Mesodermal cell (in vitro differentiated cells): ENCODE results near the gene ZNF286A.
"Not testable (repeated sequence)": the region's sequence is repeated elsewhere in the genome, so short reads cannot be mapped to it uniquely, and the experiment has no call there.

Source experiments
- H3K27ac ChIP-seq: 2 replicates; pipeline ENCODE4 v1.7.0; 2013; ENCODE audit warnings: mild to moderate bottlenecking, low read depth, low read length, moderate library complexity; ENCODE audit not compliant: severe bottlenecking
- H3K36me3 ChIP-seq: 2 replicates; pipeline ENCODE4 v1.7.1; 2013; ENCODE audit warnings: mild to moderate bottlenecking, low read length, moderate library complexity; ENCODE audit not compliant: control insufficient read depth, insufficient read depth
- H3K4me1 ChIP-seq: one replicate; pipeline ENCODE4 v1.7.1; 2013; ENCODE audit warnings: mild to moderate bottlenecking, low read length; ENCODE audit not compliant: insufficient read depth, control insufficient read depth, poor library complexity, severe bottlenecking
- H3K4me3 ChIP-seq: 2 replicates; pipeline ENCODE4 v1.7.0; 2013; ENCODE audit warnings: low read length, control low read depth, mild to moderate bottlenecking; ENCODE audit not compliant: insufficient read depth, poor library complexity, severe bottlenecking; ENCODE audit errors: extremely low read depth
- H3K9me3 ChIP-seq: 2 replicates; pipeline ENCODE4 v1.7.1; 2013; ENCODE audit warnings: mild to moderate bottlenecking, low read length, moderate library complexity; ENCODE audit not compliant: control insufficient read depth
- WGBS, 2 experiments: methylation state at CpG; one replicate each; pipeline ENCODE4 v1.1.5; 2013; ENCODE audit warnings: missing lambda C conversion rate in 2 of 2; ENCODE audit not compliant: insufficient coverage in 2 of 2; 5-methylcytosine and 5-hydroxymethylcytosine counted together

Gene ZNF286A

DNA sequence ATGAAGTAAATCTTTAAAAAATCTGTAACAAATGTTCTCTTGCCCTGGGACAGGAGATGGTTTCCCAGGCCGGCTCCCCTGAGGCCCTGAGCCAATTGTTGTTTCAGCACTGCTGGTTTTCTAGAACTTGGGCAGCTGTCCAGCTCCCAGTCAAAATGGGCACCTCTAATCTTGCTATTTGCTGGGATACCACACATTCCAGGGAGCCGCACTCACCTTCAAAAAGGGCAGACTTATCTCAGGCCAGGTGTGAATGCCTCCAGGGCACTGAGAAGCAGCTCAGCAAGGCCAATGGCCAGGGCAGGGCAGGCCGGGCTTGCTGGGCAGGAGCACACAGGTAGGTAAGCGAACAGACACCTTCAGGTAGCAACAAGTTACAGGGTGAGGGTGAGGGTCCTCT is 39.9 kb upstream of the ZNF286A start:
- 97 to 100% methylated on average over 3 of the region's 4 CpGs for WGBS, 2 experiments
- H3K27ac ChIP-seq: no peak overlapping the region

GRCh38 chr17:15660077-15660476 is 39.5 kb upstream of the ZNF286A start:
- H3K9me3 ChIP-seq: no peaks in the 10 kb centered on the region
- WGBS, 2 experiments: 86 to 90% methylated on average over 3 of the region's 3 CpGs
- peaks cover 8% of the 10 kb centered on the region for H3K4me1 ChIP-seq
- H3K27ac ChIP-seq: no peak overlapping the region
- H3K36me3 ChIP-seq: peaks cover 54% of the 10 kb centered on the region
- no peak overlapping the region for H3K4me3 ChIP-seq

More for the DNA sequence above, 39.9 kb upstream of the ZNF286A start:
- Histone ChIP-seq H3K4me1 (peaks cover 12% of the 10 kb centered on the region), H3K36me3 (peaks cover 54% of the 10 kb centered on the region), H3K4me3 (no peak overlapping the region), H3K9me3 (no peaks in the 10 kb centered on the region)

- H3K4me1 ChIP-seq: no peaks in the 10 kb centered on the region
- no peak overlapping the region for H3K4me3 ChIP-seq
- H3K36me3 ChIP-seq: peaks cover 39% of the 10 kb centered on the region
- 83 to 92% methylated on average over 1 to 2 of the region's 3 CpGs for WGBS, 2 experiments
- H3K9me3 ChIP-seq: no peaks in the 10 kb centered on the region
- peak overlapping the region; percentile 13 for H3K27ac ChIP-seq
Measured at GRCh38 chr17:15662681-15663080, 36.9 kb upstream of the ZNF286A start.

DNA sequence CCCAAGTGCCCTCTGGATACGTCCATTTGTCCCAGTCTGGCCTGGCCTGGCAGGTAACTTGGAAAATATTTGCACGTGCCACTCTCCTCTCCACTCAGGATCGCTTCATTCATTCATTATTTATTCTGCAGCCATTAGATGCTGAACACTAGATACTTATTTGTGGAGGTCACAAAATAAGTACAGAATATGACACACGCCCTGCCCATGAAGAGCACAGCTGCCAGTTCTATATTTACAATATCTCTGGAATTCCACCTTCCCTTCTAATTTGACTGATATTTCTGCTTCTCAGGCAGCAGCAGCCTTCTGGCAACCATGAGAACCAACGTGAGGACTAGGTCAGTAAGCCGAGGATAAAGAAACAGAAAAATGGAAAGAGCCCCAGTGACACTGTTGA is 36.4 kb upstream of the ZNF286A start:
- H3K4me3 ChIP-seq: no peak overlapping the region
- H3K4me1 ChIP-seq: no peaks in the 10 kb centered on the region
- H3K27ac ChIP-seq: no peak overlapping the region
- H3K36me3 ChIP-seq: peaks cover 35% of the 10 kb centered on the region
- WGBS, 2 experiments: 85 to 89% methylated on average over 3 of the region's 6 CpGs
- no peaks in the 10 kb centered on the region for H3K9me3 ChIP-seq

- no peak overlapping the region for H3K27ac ChIP-seq
- WGBS, 2 experiments: 89 to 94% methylated on average over 5 of the region's 5 CpGs
- no peaks in the 10 kb centered on the region for H3K4me1 ChIP-seq
- H3K36me3 ChIP-seq: peaks cover 33% of the 10 kb centered on the region
- no peak overlapping the region for H3K4me3 ChIP-seq
- no peaks in the 10 kb centered on the region for H3K9me3 ChIP-seq
Measured at GRCh38 chr17:15663691-15664090, 35.9 kb upstream of the ZNF286A start.

GRCh38 chr17:15669526-15669925 is 30.0 kb upstream of the ZNF286A start:
- H3K36me3 ChIP-seq, H3K27ac ChIP-seq, H3K4me1 ChIP-seq, H3K9me3 ChIP-seq, H3K4me3 ChIP-seq: not testable (repeated sequence)
- WGBS, 2 experiments: 75% methylated on average over 2 of the region's 5 CpGs; no CpG with 5 or more reads in 1 of the 2 experiments

- not testable (repeated sequence) for H3K9me3 ChIP-seq, H3K4me3 ChIP-seq, H3K4me1 ChIP-seq, H3K27ac ChIP-seq, H3K36me3 ChIP-seq
- WGBS, 2 experiments: 83 to 100% methylated on average over 1 of the region's 1 CpG
Measured at GRCh38 chr17:15674640-15675039, 24.9 kb upstream of the ZNF286A start.

DNA sequence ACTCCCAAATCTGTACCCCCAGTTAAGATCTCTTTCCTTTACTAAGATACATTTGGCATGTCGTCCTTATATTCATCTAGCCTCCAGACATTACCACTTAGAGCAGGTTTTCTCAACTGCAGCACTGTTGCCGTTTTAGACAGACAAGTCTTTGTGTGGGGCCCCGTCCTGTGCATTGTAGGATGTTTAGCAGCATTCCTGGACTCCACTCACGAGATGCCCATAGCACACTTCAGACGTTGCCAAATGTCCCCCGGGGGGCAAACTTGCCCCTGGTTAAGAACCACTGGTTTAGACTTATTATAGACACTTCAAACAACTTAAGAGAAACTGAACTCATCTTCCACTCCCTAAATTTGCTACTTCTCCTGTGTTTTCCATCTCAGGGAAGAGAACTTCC is 23.6 kb upstream of the ZNF286A start:
- not testable (repeated sequence) for H3K4me1 ChIP-seq, H3K27ac ChIP-seq, H3K4me3 ChIP-seq, H3K9me3 ChIP-seq
- H3K36me3 ChIP-seq: peaks cover 14% of the 10 kb centered on the region
- 93 to 100% methylated on average over 3 of the region's 6 CpGs for WGBS, 2 experiments

- not testable (repeated sequence) for H3K4me1 ChIP-seq, H3K27ac ChIP-seq, H3K36me3 ChIP-seq, H3K9me3 ChIP-seq
- peak overlapping the region; percentile 55 for H3K4me3 ChIP-seq
- WGBS, 2 experiments: 87% methylated on average over 3 of the region's 3 CpGs; no CpG with 5 or more reads in 1 of the 2 experiments
Measured at GRCh38 chr17:15683135-15683534, 16.4 kb upstream of the ZNF286A start.

GRCh38 chr17:15683824-15684478 is 15.6 kb upstream of the ZNF286A start, which contains the start of gene TRIM16:
Gene TRIM16 (minus strand): TSS chr17:15684311. CDS start chr17:15651609, 32,702 bp downstream.
- not testable (repeated sequence) for H3K36me3 ChIP-seq, H3K9me3 ChIP-seq, H3K4me1 ChIP-seq, H3K27ac ChIP-seq
- H3K4me3 ChIP-seq: peak within 1 kb of the TSS; percentile 55
- 5 to 12% methylated on average over 7 to 8 of the region's 35 CpGs for WGBS, 2 experiments

DNA sequence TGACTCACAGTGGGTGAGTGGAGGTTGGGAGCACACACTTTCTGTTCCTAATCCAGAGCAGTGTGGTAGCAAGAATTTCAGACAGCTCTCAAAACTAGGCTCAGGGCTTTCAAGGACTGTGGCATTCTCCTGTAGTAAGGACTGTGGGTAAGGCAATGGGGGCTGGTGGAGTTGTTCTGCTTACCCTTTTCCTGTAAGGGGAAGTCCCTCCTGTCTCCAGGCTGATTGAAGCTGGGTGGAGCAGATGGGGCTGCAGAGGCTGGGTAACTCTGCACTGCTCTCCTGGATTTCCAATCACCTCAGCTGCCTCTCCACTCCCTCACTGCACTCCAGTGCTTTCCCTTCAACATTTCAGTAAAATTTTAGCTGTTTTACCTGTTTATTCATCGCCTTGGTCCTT is 12.1 kb upstream of the ZNF286A start:
- 80% methylated on average over 1 of the region's 1 CpG; no CpG with 5 or more reads in 1 of the 2 experiments for whole genome bisulfite sequencing, 2 experiments

More for the DNA sequence above, 12.1 kb upstream of the ZNF286A start:
- not testable (repeated sequence) for H3K4me1 ChIP-seq, H3K27ac ChIP-seq, H3K4me3 ChIP-seq, H3K9me3 ChIP-seq, H3K36me3 ChIP-seq
